Activated CD4-positive, alpha-beta T cell treated with anti-CD3 and anti-CD28 coated beads, Interleukin-2, Interleukin-6, amounts not matched to agents 100 ng/mL and 50 ng/mL, durations not matched to agents 16 hours and 8 hours (primary cell): ENCODE measurements around the gene KCNJ10.
"Not testable (repeated sequence)": the region's sequence is repeated elsewhere in the genome, so short reads cannot be mapped to it uniquely, and the experiment has no call there.

Source experiments
- DNase-seq: peaks from one replicate; pipeline ENCODE4 v3.0.0-alpha.2; 2020

The KCNJ10 gene

GRCh38 chr1:160053548-160054365 is 16.2 kb downstream of the KCNJ10 start:
- no peak for DNase-seq

- DNase-seq: no peak
Measured at GRCh38 chr1:160052936-160053335, 17.0 kb downstream of the KCNJ10 start.

- no peak for DNase-seq
Measured at GRCh38 chr1:160050619-160051018, 19.3 kb downstream of the KCNJ10 start.

GRCh38 chr1:160050182-160050581 is 19.8 kb downstream of the KCNJ10 start:
- not testable (repeated sequence) for DNase-seq

GRCh38 chr1:160049101-160049500 is 20.9 kb downstream of the KCNJ10 start:
- no peak for DNase-seq

GRCh38 chr1:160048335-160048734 is 21.6 kb downstream of the KCNJ10 start:
- no peak for DNase-seq

- no peak for DNase-seq
Measured at GRCh38 chr1:160047111-160047991, 22.6 kb downstream of the KCNJ10 start.

- DNase-seq: peak; percentile 65
Measured at GRCh38 chr1:160046494-160047110, 23.4 kb downstream of the KCNJ10 start.

GRCh38 chr1:160045653-160046052 is 24.3 kb downstream of the KCNJ10 start:
- no peak for DNase-seq

- no peak for DNase-seq
Measured at GRCh38 chr1:160043543-160043942, 26.4 kb downstream of the KCNJ10 start.

GRCh38 chr1:160040476-160040875 is 29.5 kb downstream of the KCNJ10 start:
- no peak for DNase-seq

GRCh38 chr1:160032165-160032820 is 37.7 kb downstream of the KCNJ10 start:
- DNase-seq: no peak

- DNase-seq: peak; percentile 96
Measured at GRCh38 chr1:160031365-160032164, 38.4 kb downstream of the KCNJ10 start, which contains the start of gene PIGM. Gene PIGM, minus strand, starts transcription at chr1:160031990. Its CDS starts 251 bp downstream, at chr1:160031739.

GRCh38 chr1:160030657-160031364 is 39.1 kb downstream of the KCNJ10 start:
- DNase-seq: no peak

- no peak for DNase-seq
Measured at GRCh38 chr1:160028426-160028825, 41.5 kb downstream of the KCNJ10 start.

- DNase-seq: no peak
Measured at GRCh38 chr1:160025314-160025713, 44.6 kb downstream of the KCNJ10 start.

- no peak for DNase-seq
Measured at GRCh38 chr1:160024195-160024905, 45.6 kb downstream of the KCNJ10 start.

- DNase-seq: no peak
Measured at GRCh38 chr1:160022330-160023310, 47.3 kb downstream of the KCNJ10 start.

- no peak for DNase-seq
Measured at GRCh38 chr1:160021376-160022074, 48.4 kb downstream of the KCNJ10 start.
